A549 (cell line): ENCODE data around the gene DUSP7. TPM values are rescaled to one million over a fixed set of nuclear protein-coding genes. Genes with fewer than 3 reads are reported as not detected.

ENCODE experiments used
- ATAC-seq, 2 experiments: fragments of 200-7000 bp in 1 of 2; fragments of >200 bp in 1 of 2; cut with Nextera tagmentation in 1 of 2; cut with Tn5 transposase in 1 of 2; 3 replicates each; pipeline versions ENCODE4 v1.8.0 to v1.9.1; 2018 to 2020; ENCODE audit warnings: mild to moderate bottlenecking in 1 of 2, moderate library complexity in 1 of 2
- CTCF ChIA-PET: fragments of 300-600 bp; sonication (Branson Sonifier 250); formaldehyde crosslinking; extraction: SDS; loops from one replicate; lab custom pipeline; 2021; ENCODE audit warnings: antibody characterized with exemption, inconsistent platforms; lab: Yijun Ruan, JAX
- POLR2A ChIA-PET: fragments of 350-600 bp; formaldehyde crosslinking; extraction: SDS; loops from one replicate; lab custom pipeline; 2021; ENCODE audit warnings: antibody characterized with exemption, inconsistent platforms; lab: Yijun Ruan, JAX
- DNase-seq, 2 experiments: peaks; one replicate each; pipeline versions ENCODE4 v3.0.0 to v3.0.0-alpha.2; 2011 to 2016; ENCODE audit warnings: low read depth in 1 of 2, low spot score in 1 of 2
- FAIRE-seq: peaks from 2 replicates; lab custom pipeline; 2011; peaks lifted over from hg19 to GRCh38; lab: Jason Lieb, UNC
- H3K27ac ChIP-seq, 2 experiments: fragments of >200 bp; sonication (Bioruptor Twin); formaldehyde crosslinking; 3 replicates each; pipeline ENCODE4 v1.5.1; 2016 to 2017
- H3K4me1 ChIP-seq: fragments of >200 bp; sonication (Bioruptor Twin); formaldehyde crosslinking; 3 replicates; pipeline ENCODE4 v1.6.1; 2016
- H3K4me2 ChIP-seq: fragments of >200 bp; sonication (Bioruptor Twin); formaldehyde crosslinking; 3 replicates; pipeline ENCODE4 v1.6.1; 2016
- H3K4me3 ChIP-seq: fragments of >200 bp; sonication (Bioruptor Twin); formaldehyde crosslinking; 3 replicates; pipeline ENCODE4 v1.5.1; 2016
- H3K9me3 ChIP-seq: fragments of >200 bp; sonication (Bioruptor Twin); formaldehyde crosslinking; 3 replicates; pipeline ENCODE4 v1.6.1; 2016
- BHLHE40 ChIP-seq: IDR thresholded peaks from 2 replicates; pipeline ENCODE4 v1.6.1; 2012; ENCODE audit warnings: low read depth, low read length, inconsistent platforms
- CBX2 ChIP-seq: fragments of 200-600 bp; sonication (generic); IDR thresholded peaks from 2 replicates; pipeline ENCODE4 v1.6.1; 2016; ENCODE audit warnings: low read depth, mild to moderate bottlenecking, borderline replicate concordance
- CTCF ChIP-seq: fragments of >200 bp; sonication (Bioruptor Twin); formaldehyde crosslinking; IDR thresholded peaks from 3 replicates; pipeline ENCODE4 v1.5.1; 2016
- FOSB ChIP-seq: fragments of 250-450 bp; sonication (Bioruptor Pico); IDR thresholded peaks from 2 replicates; pipeline ENCODE4 v1.5.0; 2020; ENCODE audit warnings: mild to moderate bottlenecking, moderate library complexity
- FOSL2 ChIP-seq, 2 experiments: fragments of 450-650 bp in 1 of 2; fragments of >200 bp in 1 of 2; sonication (Bioruptor Twin) in 1 of 2; formaldehyde crosslinking; IDR thresholded peaks; 2 replicates each; pipeline versions ENCODE4 v1.5.0 to v1.6.1; 2016 to 2020; ENCODE audit warnings: mild to moderate bottlenecking in 1 of 2, moderate library complexity in 1 of 2
- GATA3 ChIP-seq: IDR thresholded peaks from 2 replicates; pipeline ENCODE4 v1.6.1; 2012; ENCODE audit warnings: borderline replicate concordance
- HES2 ChIP-seq: fragments of >200 bp; sonication (Bioruptor Twin); formaldehyde crosslinking; IDR thresholded peaks from 2 replicates; pipeline ENCODE4 v1.6.1; 2016
- HMGXB4 ChIP-seq: fragments of 250-450 bp; sonication (Bioruptor Pico); IDR thresholded peaks from 2 replicates; pipeline ENCODE4 v1.5.0; 2021; ENCODE audit warnings: mild to moderate bottlenecking, moderate library complexity, borderline replicate concordance
- HOXA7 ChIP-seq: fragments of 250-450 bp; sonication (Bioruptor Pico); IDR thresholded peaks from 2 replicates; pipeline ENCODE4 v1.5.0; 2020; ENCODE audit warnings: mild to moderate bottlenecking, moderate library complexity
- JUN ChIP-seq, 2 experiments: fragments of >200 bp; sonication (Bioruptor Twin); formaldehyde crosslinking; IDR thresholded peaks; 2 replicates in 1 of 2; 3 replicates in 1 of 2; pipeline ENCODE4 v1.6.1; 2016 to 2017
- MAFK ChIP-seq: fragments of 450-650 bp; IDR thresholded peaks from 2 replicates; pipeline ENCODE4 v1.6.1; 2014; ENCODE audit not compliant: partially characterized antibody
- MAX ChIP-seq: IDR thresholded peaks from 2 replicates; pipeline ENCODE4 v1.6.1; 2012
- MYC ChIP-seq: IDR thresholded peaks from 2 replicates; pipeline ENCODE4 v1.6.1; 2012; ENCODE audit warnings: mild to moderate bottlenecking, inconsistent platforms, low read length, improper control_type of control experiment, borderline replicate concordance
- RARB ChIP-seq: fragments of 250-450 bp; sonication (Bioruptor Pico); IDR thresholded peaks from 2 replicates; pipeline ENCODE4 v1.8.0; 2021; ENCODE audit warnings: mild to moderate bottlenecking, moderate library complexity
- REST ChIP-seq: fragments of 200-600 bp; sonication (generic); IDR thresholded peaks from 2 replicates; pipeline ENCODE4 v1.6.1; 2016; ENCODE audit warnings: antibody characterized with exemption, mild to moderate bottlenecking, moderate library complexity
- SMC3 ChIP-seq: fragments of >200 bp; sonication (Bioruptor Twin); formaldehyde crosslinking; IDR thresholded peaks from 3 replicates; pipeline ENCODE4 v1.6.1; 2018; ENCODE audit warnings: inconsistent platforms
- SREBF2 ChIP-seq: fragments of 450-650 bp; IDR thresholded peaks from 2 replicates; pipeline ENCODE4 v1.6.1; 2014; ENCODE audit warnings: mild to moderate bottlenecking, moderate library complexity
- USF2 ChIP-seq: fragments of 450-650 bp; IDR thresholded peaks from 2 replicates; pipeline ENCODE4 v1.6.1; 2014; ENCODE audit warnings: antibody characterized with exemption
- ZFP36 ChIP-seq: fragments of 450-650 bp; IDR thresholded peaks from 2 replicates; pipeline ENCODE4 v1.6.1; 2014; ENCODE audit warnings: borderline replicate concordance; ENCODE audit not compliant: partially characterized antibody
- WGBS: methylation state at CpG from one replicate; pipeline ENCODE4 v1.1.6; 2017; ENCODE audit errors: missing lambda C conversion rate; 5-methylcytosine and 5-hydroxymethylcytosine counted together
- polyA plus RNA-seq, 4 experiments: library from polyadenylated mRNA; depleted of rRNA in 3 of 4; stranded (reverse); fragments of >200 nt; fragmentation: RNase III in 1 of 4; extraction: RNeasy Plus Mini Kit Qiagen cat#74134 plus additional on column Dnase treatment in 1 of 4; gene quantifications; 2 replicates in 3 of 4; 3 replicates in 1 of 4; pipeline ENCODE4 v1.2.3, GENCODE V29; 2011 to 2017
- TF ChIP-seq, protein P1 (sequence below): fragments of 250-450 bp; sonication (Bioruptor Pico); IDR thresholded peaks from 2 replicates; pipeline ENCODE4 v1.5.0; 2020; ENCODE audit warnings: low read depth, mild to moderate bottlenecking, moderate library complexity
- TF ChIP-seq, protein P2 (sequence below): IDR thresholded peaks from 2 replicates; pipeline ENCODE4 v1.6.1; 2012

DUSP7 gene
- polyA plus RNA-seq, 2 of the 4 experiments (the other 2 are of a cell fraction) = 4.4 to 4.8 TPM

- H3K4me1 ChIP-seq = no peaks in the 10 kb centered on the region
- ChIA-PET CTCF (interaction anchor here (0.8 kb wide), 1 partner anchor 28 kb away, joined by 3 read pairs; no protein-coding TSS in a partner anchor), POLR2A (no interaction called here)
Observed at GRCh38 chr3:52034651-52035050, 21.7 kb downstream of the DUSP7 start.

GRCh38 chr3:52034212-52034611, 22.2 kb downstream of the DUSP7 start:
- H3K27ac ChIP-seq = no peak overlapping the region
- ChIA-PET CTCF (no interaction called here), POLR2A (no interaction called here)

More at GRCh38 chr3:52034651-52035050, 21.7 kb downstream of the DUSP7 start:
- ATAC-seq (no peak), FAIRE-seq (no peak), DNase-seq (no peak)
- H3K4me2 ChIP-seq = no peak overlapping the region
- no peak overlapping the region for H3K27ac ChIP-seq
- 87% methylated on average over 3 of the region's 3 CpGs for WGBS
- H3K9me3 ChIP-seq = no peaks in the 10 kb centered on the region
- TF ChIP-seq, protein P1, sequence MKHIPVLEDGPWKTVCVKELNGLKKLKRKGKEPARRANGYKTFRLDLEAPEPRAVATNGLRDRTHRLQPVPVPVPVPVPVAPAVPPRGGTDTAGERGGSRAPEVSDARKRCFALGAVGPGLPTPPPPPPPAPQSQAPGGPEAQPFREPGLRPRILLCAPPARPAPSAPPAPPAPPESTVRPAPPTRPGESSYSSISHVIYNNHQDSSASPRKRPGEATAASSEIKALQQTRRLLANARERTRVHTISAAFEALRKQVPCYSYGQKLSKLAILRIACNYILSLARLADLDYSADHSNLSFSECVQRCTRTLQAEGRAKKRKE = no peak
- TF ChIP-seq FOSL2 (IDR thresholded peaks at IDR 0.05) = no peak
- TF ChIP-seq FOSL2 (CRISPR knock-in tag; IDR thresholded peaks at IDR 0.05) = no peak
- no peak for TF ChIP-seq SREBF2
- TF ChIP-seq ZFP36 = peak; percentile 53
- H3K4me3 ChIP-seq = no peak overlapping the region

More at GRCh38 chr3:52034212-52034611, 22.2 kb downstream of the DUSP7 start:
- 88% methylated on average over 1 of the region's 5 CpGs for WGBS
- no peaks in the 10 kb centered on the region for H3K9me3 ChIP-seq
- H3K4me1 ChIP-seq = no peaks in the 10 kb centered on the region
- no peak for DNase-seq
- ATAC-seq = no peak
- FAIRE-seq = no peak
- TF ChIP-seq MYC = no peak
- no peak for TF ChIP-seq CTCF
- TF ChIP-seq HES2 = no peak
- TF ChIP-seq BHLHE40 = no peak
- no peak for TF ChIP-seq REST
- no peak for TF ChIP-seq GATA3
- TF ChIP-seq HMGXB4 = no peak
- TF ChIP-seq JUN (IDR thresholded peaks at IDR 0.05) = no peak
- TF ChIP-seq, protein P2, sequence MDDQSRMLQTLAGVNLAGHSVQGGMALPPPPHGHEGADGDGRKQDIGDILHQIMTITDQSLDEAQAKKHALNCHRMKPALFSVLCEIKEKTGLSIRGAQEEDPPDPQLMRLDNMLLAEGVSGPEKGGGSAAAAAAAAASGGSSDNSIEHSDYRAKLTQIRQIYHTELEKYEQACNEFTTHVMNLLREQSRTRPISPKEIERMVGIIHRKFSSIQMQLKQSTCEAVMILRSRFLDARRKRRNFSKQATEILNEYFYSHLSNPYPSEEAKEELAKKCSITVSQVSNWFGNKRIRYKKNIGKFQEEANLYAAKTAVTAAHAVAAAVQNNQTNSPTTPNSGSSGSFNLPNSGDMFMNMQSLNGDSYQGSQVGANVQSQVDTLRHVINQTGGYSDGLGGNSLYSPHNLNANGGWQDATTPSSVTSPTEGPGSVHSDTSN = no peak
- no peak for TF ChIP-seq CBX2
- no peak for TF ChIP-seq SMC3
- TF ChIP-seq FOSB (CRISPR knock-in tag) = no peak
- no peak for TF ChIP-seq USF2
- TF ChIP-seq MAFK = no peak
- no peak for TF ChIP-seq RARB
- TF ChIP-seq MAX = no peak
- no peak for TF ChIP-seq HOXA7 (CRISPR knock-in tag)
- TF ChIP-seq, all 56 proteins: peak for 0
- no peak overlapping the region for H3K4me2 ChIP-seq
- H3K4me3 ChIP-seq = no peak overlapping the region
